ENCODE results near the gene SSTR3. TPM values are rescaled to one million over a fixed set of nuclear protein-coding genes. Genes with fewer than 3 reads are reported as not detected.

SSTR3 gene
- total RNA-seq, 1 experiment from 2014 or later = not detected

DNA sequence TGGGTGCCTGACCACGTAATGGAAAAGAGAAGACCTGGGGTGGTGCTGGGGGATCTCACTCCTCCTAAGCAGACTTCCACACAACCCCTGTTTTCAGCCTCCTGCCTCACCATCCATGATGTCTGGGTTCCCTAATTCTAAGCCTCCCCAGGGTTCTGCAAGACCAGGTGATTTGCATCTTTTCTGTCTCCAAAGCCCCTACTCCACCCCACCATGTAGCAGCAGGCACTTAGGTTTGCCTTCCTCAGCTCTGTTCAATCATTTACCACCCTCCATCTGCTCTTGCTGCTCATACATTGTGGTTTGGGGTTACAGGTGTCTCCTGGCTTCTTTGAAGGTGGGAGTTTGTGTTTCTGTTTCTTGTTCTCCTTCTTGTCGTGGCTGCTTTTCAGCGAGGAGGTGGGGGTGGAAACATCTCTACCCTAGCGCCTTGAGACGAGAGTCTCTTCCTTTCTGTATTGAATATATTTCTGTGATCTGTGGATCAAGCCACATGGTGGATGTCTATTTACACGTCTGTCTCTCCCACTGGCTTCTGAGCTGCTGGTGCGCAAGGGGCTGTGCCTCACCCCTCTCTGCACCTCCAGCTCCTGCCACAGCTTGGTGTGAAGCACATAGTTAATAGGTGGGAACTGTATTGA is 6.6 kb upstream of the SSTR3 start:
- intact Hi-C loops (cut with micrococcal nuclease; ENCODE audit: unreplicated experiment) = no loop called here
- TF ChIP-seq EZH2 (IDR thresholded peaks at IDR 0.05; ENCODE audit: borderline replicate concordance, low read depth, low read length, poor library complexity, severe bottlenecking) (no peak), CTCF (conservative IDR thresholded peaks at IDR 0.05; ENCODE audit: low read depth, low read length) (no peak)
- no peaks in the 10 kb centered on the region for H3K27me3 ChIP-seq (replicated peaks; ENCODE audit: insufficient read depth, low read depth, low read length, poor library complexity)
- ChIA-PET CTCF (no interaction called here), POLR2A (ENCODE audit: low non-redundant PET) (no interaction called here)
- DNase-seq (ENCODE audit: low spot score) = no peak
- H3K27ac ChIP-seq (ENCODE audit: low read depth, low read length, poor library complexity, severe bottlenecking) = no peak overlapping the region
- H3K4me3 ChIP-seq (ENCODE audit: low read depth, low read length, poor library complexity, severe bottlenecking) = no peak overlapping the region
- BruUV-seq (replicated peaks) = no TSS peak
- no peaks in the 10 kb centered on the region for H3K9me3 ChIP-seq (ENCODE audit: low read depth, low read length, poor library complexity, severe bottlenecking)
- no peaks in the 10 kb centered on the region for H3K4me1 ChIP-seq (ENCODE audit: insufficient read depth, low read length, poor library complexity, severe bottlenecking)
- no peaks in the 10 kb centered on the region for H3K36me3 ChIP-seq (ENCODE audit: insufficient read depth, low read length, poor library complexity, severe bottlenecking)

GRCh38 chr22:37218399-37218770 is 6.1 kb upstream of the SSTR3 start:
- no peaks in the 10 kb centered on the region for H3K27me3 ChIP-seq (replicated peaks; ENCODE audit: insufficient read depth, low read depth, low read length, poor library complexity)
- no peaks in the 10 kb centered on the region for H3K4me1 ChIP-seq (ENCODE audit: insufficient read depth, low read length, poor library complexity, severe bottlenecking)
- no peak for TF ChIP-seq EZH2 (IDR thresholded peaks at IDR 0.05; ENCODE audit: borderline replicate concordance, low read depth, low read length, poor library complexity, severe bottlenecking)
- TF ChIP-seq CTCF (conservative IDR thresholded peaks at IDR 0.05; ENCODE audit: low read depth, low read length) = no peak
- no TSS peak for BruUV-seq (replicated peaks)
- intact Hi-C loops (cut with micrococcal nuclease; ENCODE audit: unreplicated experiment) = no loop called here
- no peak for DNase-seq (ENCODE audit: low spot score)
- H3K9me3 ChIP-seq (ENCODE audit: low read depth, low read length, poor library complexity, severe bottlenecking) = no peaks in the 10 kb centered on the region
- POLR2A ChIA-PET (ENCODE audit: low non-redundant PET) = no interaction called here
- no peak overlapping the region for H3K27ac ChIP-seq (ENCODE audit: low read depth, low read length, poor library complexity, severe bottlenecking)
- H3K4me3 ChIP-seq (ENCODE audit: low read depth, low read length, poor library complexity, severe bottlenecking) = no peak overlapping the region
- H3K36me3 ChIP-seq (ENCODE audit: insufficient read depth, low read length, poor library complexity, severe bottlenecking) = no peaks in the 10 kb centered on the region
- CTCF ChIA-PET = no interaction called here

DNA sequence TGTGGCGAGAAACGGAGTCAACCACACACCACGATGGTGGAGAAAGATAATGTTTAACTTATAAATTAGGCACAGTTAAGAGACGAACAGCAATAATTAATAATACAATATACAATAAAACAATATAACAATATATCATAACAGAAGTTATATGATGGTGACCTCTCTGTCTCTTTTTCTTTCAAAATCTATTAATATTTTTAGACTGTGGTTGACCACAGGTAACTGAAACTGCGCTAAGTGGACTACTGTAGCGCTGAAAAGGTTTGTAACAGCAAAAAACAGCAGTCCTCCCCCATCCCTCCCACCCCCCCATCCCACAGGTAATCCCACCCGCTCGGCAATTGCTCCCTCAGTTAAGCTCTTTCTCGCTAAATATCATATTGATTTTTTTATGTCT is 3.6 kb upstream of the SSTR3 start:
- intact Hi-C loops (cut with micrococcal nuclease; ENCODE audit: unreplicated experiment) = no loop called here
- TF ChIP-seq CTCF (conservative IDR thresholded peaks at IDR 0.05; ENCODE audit: low read depth, low read length) (no peak), EZH2 (IDR thresholded peaks at IDR 0.05; ENCODE audit: borderline replicate concordance, low read depth, low read length, poor library complexity, severe bottlenecking) (no peak)
- Histone ChIP-seq H3K27ac (ENCODE audit: low read depth, low read length, poor library complexity, severe bottlenecking) (no peak overlapping the region), H3K36me3 (ENCODE audit: insufficient read depth, low read length, poor library complexity, severe bottlenecking) (no peaks in the 10 kb centered on the region), H3K4me1 (ENCODE audit: insufficient read depth, low read length, poor library complexity, severe bottlenecking) (no peaks in the 10 kb centered on the region), H3K9me3 (ENCODE audit: low read depth, low read length, poor library complexity, severe bottlenecking) (no peaks in the 10 kb centered on the region), H3K27me3 (replicated peaks; ENCODE audit: insufficient read depth, low read depth, low read length, poor library complexity) (no peaks in the 10 kb centered on the region), H3K4me3 (ENCODE audit: low read depth, low read length, poor library complexity, severe bottlenecking) (no peak overlapping the region)
- CTCF ChIA-PET = interaction anchor here (0.5 kb wide), 1 partner anchor 1281 kb away, joined by 6 read pairs; no protein-coding TSS in a partner anchor
- DNase-seq (ENCODE audit: low spot score) = no peak
- POLR2A ChIA-PET (ENCODE audit: low non-redundant PET) = no interaction called here
- BruUV-seq (replicated peaks) = no TSS peak
